Measurements from ENCODE around the gene DACH1.

DNA sequence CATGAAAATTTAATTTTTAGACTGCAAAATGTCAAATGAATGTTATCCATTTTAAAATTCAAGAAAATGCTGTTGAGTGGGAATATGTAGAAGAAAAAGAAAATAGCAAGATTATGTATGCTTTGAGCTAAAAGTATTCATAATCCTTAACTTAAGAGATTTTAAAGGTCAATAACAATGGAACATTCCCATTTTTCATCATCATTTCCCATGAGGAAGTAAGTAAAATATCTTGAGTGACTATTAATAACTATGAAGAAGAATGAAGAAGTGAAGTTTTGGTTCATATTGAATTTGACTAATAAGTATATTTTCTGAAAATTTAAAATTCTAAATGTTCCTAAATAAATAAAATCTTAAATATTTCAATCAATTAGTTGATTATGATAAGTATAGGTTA is 273.4 kb downstream of the DACH1 start:
- TF ChIP-seq RFX5 (IDR thresholded peaks at IDR 0.05; ENCODE audit: low read depth, low read length) (no peak), L3MBTL2 (IDR thresholded peaks at IDR 0.05) (no peak), ZNF707 (CRISPR knock-in tag; conservative IDR thresholded peaks at IDR 0.05) (no peak), GTF2F1 (IDR thresholded peaks at IDR 0.05; ENCODE audit: low read depth, low read length) (no peak)
- TF ChIP-seq, protein P1, sequence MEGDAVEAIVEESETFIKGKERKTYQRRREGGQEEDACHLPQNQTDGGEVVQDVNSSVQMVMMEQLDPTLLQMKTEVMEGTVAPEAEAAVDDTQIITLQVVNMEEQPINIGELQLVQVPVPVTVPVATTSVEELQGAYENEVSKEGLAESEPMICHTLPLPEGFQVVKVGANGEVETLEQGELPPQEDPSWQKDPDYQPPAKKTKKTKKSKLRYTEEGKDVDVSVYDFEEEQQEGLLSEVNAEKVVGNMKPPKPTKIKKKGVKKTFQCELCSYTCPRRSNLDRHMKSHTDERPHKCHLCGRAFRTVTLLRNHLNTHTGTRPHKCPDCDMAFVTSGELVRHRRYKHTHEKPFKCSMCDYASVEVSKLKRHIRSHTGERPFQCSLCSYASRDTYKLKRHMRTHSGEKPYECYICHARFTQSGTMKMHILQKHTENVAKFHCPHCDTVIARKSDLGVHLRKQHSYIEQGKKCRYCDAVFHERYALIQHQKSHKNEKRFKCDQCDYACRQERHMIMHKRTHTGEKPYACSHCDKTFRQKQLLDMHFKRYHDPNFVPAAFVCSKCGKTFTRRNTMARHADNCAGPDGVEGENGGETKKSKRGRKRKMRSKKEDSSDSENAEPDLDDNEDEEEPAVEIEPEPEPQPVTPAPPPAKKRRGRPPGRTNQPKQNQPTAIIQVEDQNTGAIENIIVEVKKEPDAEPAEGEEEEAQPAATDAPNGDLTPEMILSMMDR (IDR thresholded peaks at IDR 0.05 in 2 of 3, conservative IDR thresholded peaks at IDR 0.05 in 1 of 3; ENCODE audit: insufficient read depth in 2 of 3, low read depth in 1 of 3, low read length in 3 of 3): no peak

All from K562 (cell line).